ENCODE measurements around the gene TFPI. TPM values are rescaled to one million over a fixed set of nuclear protein-coding genes. Genes with fewer than 3 reads are reported as not detected.

Gene TFPI
- total and polyA plus RNA-seq, 12 donors, result 12.6 to 51.0 (median 21.0) TPM

DNA sequence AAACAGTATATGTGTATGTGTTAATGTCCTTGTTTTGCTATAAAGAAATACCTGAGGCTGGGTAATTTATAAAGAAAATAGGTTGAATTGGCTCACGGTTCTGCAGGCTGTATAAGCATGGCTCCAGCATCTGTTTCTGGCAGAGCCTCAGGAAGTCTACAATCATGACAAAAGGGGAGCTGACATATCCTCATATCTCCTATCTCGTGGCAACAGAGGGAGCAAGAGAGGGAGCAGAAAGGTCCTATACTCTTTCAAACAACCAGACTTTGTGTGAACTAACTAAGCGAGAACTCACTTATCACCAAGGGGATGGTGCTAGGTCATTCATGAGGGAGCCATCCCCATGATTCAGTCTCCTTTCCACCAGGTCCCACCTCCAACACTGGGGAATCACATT lies 119.2 kb downstream of the TFPI start:
- TF ChIP-seq CTCF (IDR thresholded peaks at IDR 0.05), result no peak
- H3K4me1 ChIP-seq, result peaks cover 0 to 84% (median 31%) of the 10 kb centered on the region in 9 donors
- intact Hi-C loops (cut with DNase I), result no loop called here
- no peaks in the 10 kb centered on the region for H3K27me3 ChIP-seq
- H3K4me3 ChIP-seq, result no peak overlapping the region
- 63 to 67% methylated on average over 3 of the region's 3 CpGs for WGBS, 2 donors
- H3K36me3 ChIP-seq, result no peaks in the 10 kb centered on the region
- DNase-seq, result no peak
- ATAC-seq, result peak in 1 of 8 donors; percentile 33
- H3K9me3 ChIP-seq, result no peaks in the 10 kb centered on the region
- H3K27ac ChIP-seq, result peak overlapping the region in 5 of 10 donors; percentile 21 to 43 (median 32)

DNA sequence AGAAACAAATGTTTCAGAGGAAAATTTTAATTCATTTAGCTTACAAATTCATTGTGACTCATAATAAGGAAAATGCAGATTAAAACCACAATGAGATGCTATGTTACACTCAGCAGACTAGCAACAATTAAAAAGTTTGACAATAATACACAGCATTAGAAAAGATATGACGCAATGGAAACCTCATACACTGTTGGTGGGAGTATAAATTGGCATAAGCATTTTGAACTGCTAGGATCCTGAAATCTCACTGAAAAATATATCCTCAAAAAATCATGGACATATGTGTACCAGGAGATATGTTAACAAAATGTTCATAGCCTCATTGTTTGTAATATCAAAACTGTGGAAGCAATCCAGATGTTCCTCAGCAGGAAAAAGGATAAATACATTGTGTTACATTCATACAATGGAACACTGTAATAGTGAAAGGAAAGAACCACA lies 119.9 kb downstream of the TFPI start:
- no peak for TF ChIP-seq CTCF (IDR thresholded peaks at IDR 0.05)
- WGBS, 2 donors, result 85 to 90% methylated on average over 1 of the region's 1 CpG
- DNase-seq (no peak), ATAC-seq (peak in 4 of 8 donors; percentile 16 to 58 (median 36))
- Histone ChIP-seq H3K27ac (peak overlapping the region in 5 of 10 donors; percentile 21 to 43 (median 32)), H3K4me1 (peaks cover 0 to 87% (median 36%) of the 10 kb centered on the region in 9 donors), H3K4me3 (no peak overlapping the region), H3K27me3 (no peaks in the 10 kb centered on the region), H3K36me3 (no peaks in the 10 kb centered on the region), H3K9me3 (no peaks in the 10 kb centered on the region)
- intact Hi-C loops (cut with DNase I), result no loop called here

- ATAC-seq (no peak), DNase-seq (no peak)
- peaks cover 0 to 12% (median 0%) of the 10 kb centered on the region in 9 donors for H3K36me3 ChIP-seq
- intact Hi-C loops (cut with DNase I), result no loop called here
- H3K9me3 ChIP-seq, result no peaks in the 10 kb centered on the region
- no peak overlapping the region for H3K4me3 ChIP-seq
- H3K27ac ChIP-seq, result no peak overlapping the region
- no peaks in the 10 kb centered on the region for H3K27me3 ChIP-seq
- peaks cover 0 to 74% (median 29%) of the 10 kb centered on the region in 9 donors for H3K4me1 ChIP-seq
- TF ChIP-seq CTCF (IDR thresholded peaks at IDR 0.05), result no peak
These were observed 122.3 kb downstream of the TFPI start for GRCh38 chr2:187431911-187432310.

GRCh38 chr2:187429989-187430388 lies 124.2 kb downstream of the TFPI start:
- H3K4me3 ChIP-seq, result no peak overlapping the region
- peaks cover 0 to 12% (median 0%) of the 10 kb centered on the region in 9 donors for H3K36me3 ChIP-seq
- H3K4me1 ChIP-seq, result peaks cover 0 to 67% (median 28%) of the 10 kb centered on the region in 9 donors
- no peaks in the 10 kb centered on the region for H3K9me3 ChIP-seq
- no peaks in the 10 kb centered on the region for H3K27me3 ChIP-seq
- peak in 4 of 8 donors; percentile 37 to 85 (median 70) for ATAC-seq
- no peak for TF ChIP-seq CTCF (IDR thresholded peaks at IDR 0.05)
- intact Hi-C loops (cut with DNase I), result no loop called here
- peak overlapping the region in 6 of 10 donors; percentile 1 to 71 (median 32) for H3K27ac ChIP-seq
- DNase-seq, result no peak
